Non-pigmented ciliary epithelial cell (primary cell): ENCODE measurements around the gene BACH1.
A peak's percentile ranks its signal among the peaks of the same experiment; 100 is the strongest.

ENCODE experiments used
- DNase-seq: peaks from one replicate; pipeline ENCODE4 v3.0.0-alpha.2; 2010; ENCODE audit warnings: low read depth

Gene BACH1

DNA sequence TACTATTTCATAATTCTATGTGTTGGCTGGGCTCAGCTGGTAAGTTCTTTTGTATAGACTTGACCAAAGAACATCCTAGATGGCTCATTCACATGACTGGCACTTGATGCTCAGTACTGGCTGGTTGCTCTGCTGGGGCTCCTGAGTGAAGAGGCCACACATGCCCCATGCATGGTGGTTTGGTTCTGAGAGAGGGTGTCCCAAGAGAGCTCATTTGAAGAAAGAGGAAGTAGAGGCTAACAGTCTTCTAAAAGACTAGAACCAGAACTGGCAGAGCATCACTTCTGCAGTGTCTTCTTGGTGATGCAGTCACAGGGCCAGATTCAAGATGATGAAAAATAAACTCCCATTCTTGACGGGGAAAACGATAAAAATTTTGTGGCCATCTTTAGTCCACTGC, 5.2 kb upstream of the BACH1 start:
- no peak for DNase-seq

DNA sequence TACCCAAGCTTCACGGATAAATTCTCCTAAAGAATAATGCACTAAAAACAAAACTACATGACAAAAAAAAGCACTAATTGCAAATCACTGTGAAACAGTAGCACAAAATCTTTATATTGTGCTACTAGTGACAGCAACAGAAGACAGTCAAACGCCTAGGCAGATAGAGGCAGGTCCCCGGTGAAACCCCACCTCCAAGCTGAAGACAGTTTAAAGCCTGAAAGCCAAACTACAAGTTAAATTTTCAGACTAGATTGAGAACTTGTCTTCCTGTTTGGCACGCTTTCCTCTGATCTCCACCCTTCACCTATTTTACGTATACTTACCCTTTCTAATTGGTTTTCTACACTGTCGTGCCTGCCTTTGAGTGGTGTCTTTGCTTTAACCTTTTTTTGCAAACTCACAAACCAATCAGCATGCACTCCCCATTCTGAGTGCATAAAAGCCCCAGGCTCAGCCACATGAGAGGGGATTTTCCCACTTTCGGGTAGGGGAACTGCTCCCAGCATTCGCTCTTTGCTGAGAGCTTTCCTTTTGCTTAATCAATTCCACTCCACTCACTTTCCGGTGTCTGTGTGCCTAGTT, 3.6 kb upstream of the BACH1 start:
- DNase-seq: no peak

DNA sequence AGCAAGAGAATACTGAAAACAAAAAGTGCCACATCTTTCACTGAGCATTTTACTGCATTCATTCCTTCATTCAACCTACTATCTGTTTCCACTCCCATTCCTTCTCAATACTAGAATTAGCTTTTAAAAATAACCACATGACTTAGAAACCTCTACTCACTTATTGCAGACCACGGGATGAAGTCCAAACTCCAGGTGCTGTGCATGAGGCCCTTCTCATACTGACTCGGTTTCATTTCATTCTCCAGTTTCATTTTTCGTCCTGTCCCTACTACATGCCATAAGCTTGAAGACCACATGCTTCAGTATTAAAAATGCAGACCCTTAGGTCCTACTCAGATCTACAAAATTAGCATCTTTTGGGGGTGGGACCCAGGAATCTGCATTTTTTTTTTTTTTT, 2.3 kb upstream of the BACH1 start:
- DNase-seq: no peak

DNA sequence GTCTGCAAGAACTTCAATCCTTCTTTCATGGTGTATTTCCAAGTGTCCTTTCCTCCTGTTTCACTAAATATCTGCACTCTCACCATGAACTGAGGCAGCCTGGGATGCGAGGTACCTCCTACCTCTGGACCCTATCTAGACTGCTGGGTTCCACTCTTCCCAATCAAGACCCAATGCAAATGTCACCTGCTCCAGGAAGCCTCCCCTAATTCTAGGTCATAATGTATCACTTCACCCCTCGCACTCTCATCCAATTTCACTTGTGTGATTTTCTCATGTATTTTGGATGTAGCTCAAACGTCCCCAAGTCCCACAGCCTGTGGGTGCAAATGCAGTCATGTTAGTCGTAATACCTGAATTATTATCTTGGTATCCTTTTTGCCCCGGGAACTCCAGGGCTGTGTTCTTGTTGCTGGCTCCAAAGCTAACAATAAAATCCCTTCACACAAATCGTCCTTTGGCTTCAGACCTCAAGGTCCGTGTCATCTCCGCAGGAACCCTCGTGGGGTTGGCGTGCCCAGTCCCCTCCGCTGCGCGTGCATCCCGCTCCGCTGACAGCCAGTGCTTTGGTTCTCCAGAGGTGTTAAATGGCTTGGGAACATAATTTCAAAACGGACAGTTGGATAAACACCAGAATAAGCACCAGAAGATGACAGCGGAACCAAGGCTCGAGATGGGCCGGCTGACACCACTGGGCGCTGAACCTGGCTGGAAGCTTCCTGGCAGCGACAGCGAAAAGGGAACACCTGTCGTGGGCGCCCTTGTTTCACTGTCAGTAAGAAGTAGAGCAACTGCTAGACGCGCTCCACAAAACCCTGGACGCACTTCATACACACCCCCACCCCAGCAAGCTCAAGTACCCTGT, 1.0 kb upstream of the BACH1 start:
- DNase-seq: no peak

GRCh38 chr21:29299046-29299915, 559 bp downstream of the BACH1 start:
- DNase-seq: no peak

DNA sequence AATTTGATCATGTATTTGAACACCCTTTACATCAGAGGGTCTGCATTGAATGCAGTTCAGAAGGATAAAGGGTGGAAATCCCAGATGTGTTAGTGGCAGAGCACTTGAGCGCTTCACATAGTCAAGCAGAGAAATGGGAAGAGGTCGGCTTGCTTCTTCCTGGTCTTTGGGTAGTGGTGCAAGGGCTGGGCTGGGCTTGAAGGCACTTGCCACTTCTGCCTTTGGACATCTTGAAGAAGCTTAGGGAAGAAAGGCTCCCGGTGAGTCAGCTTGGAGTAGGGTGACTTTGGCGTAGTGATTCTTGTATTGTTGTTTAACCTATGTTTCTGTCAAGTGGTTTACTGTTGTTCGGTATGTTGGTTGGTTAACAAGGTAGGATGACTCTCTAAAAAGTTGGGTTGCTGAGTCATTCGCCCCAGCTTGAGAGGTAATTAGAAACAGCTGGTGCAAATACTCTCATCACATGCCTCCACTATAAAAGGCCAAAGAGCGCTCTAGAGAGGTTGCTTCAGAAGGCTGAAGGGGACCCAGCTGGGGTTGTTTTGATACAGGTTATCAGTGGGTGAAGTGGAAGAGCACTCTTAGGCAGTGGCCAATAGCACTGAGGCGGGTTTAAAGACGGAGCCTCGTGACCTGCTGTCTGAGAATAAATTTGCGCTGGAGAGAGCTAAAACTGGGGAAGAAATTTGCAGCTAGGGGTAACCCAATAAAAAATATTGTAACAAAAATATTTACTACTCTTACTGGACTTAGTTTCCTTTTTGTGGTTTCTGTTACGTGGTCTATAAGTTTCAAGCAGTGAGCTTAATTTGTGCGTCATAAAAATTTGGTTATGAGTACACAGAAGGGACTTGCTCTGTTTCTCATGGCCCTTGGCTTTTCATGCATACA, 1.4 kb downstream of the BACH1 start:
- DNase-seq: peak; percentile 87

DNA sequence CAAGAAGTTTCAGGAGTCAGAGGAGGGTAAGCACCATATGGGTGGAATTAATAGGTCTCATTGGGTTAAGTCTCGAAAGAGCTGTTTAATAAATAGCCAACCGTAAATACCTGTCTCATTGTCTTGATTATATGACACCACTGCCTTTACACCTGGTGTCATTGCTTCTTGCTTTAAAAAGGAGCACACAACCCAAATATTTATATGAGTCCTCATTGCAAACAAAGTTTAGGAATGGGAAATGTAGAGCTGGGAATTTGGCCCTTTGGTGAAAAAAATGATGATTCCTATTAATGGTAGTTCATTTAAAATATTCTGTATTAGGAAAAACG, 2.1 kb downstream of the BACH1 start:
- DNase-seq: no peak

- no peak for DNase-seq
Measured at GRCh38 chr21:29301691-29302090, 3.0 kb downstream of the BACH1 start.

GRCh38 chr21:29302359-29302875, 3.7 kb downstream of the BACH1 start:
- DNase-seq: no peak

DNA sequence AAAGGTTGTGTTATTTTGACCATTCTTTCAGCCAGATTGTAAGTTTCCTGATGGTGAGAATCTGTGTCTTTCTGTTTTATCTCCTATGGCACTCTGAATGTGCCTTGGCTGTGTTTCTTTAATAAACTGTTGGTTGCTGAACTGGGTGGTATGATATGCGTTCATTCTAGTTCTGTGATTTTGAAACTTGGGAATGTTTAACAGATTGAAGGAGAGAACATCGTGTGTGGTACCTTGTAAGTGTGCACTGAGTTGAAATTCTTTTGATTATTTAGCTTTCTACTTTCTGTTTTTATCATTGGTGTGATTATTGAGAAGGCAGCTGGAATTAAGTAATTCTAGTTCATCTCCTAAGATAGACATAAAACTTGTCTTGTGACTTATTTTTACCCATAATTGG, 4.6 kb downstream of the BACH1 start:
- no peak for DNase-seq

DNA sequence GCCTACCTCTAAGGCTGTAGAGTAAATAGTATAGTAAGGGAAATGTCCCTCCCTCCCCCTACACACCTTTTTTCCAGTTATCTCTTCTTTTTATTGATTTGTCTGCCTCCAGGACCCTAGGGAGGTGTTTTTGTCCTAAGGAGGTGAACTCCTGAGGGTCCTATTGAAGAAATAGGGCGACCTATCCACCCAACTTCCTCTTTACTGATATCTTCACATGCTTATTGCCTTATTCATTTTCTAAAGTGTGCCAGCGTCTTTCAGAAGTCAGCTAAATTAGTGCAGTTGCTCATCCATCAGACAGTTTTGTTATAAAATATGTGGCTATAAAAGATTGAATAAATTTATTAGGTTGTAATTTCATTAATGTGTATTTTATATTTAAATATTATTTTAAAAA, 5.9 kb downstream of the BACH1 start:
- DNase-seq: no peak

- DNase-seq: no peak
Measured at GRCh38 chr21:29305068-29305467, 6.3 kb downstream of the BACH1 start.

- no peak for DNase-seq
Measured at GRCh38 chr21:29305561-29305960, 6.8 kb downstream of the BACH1 start.

DNA sequence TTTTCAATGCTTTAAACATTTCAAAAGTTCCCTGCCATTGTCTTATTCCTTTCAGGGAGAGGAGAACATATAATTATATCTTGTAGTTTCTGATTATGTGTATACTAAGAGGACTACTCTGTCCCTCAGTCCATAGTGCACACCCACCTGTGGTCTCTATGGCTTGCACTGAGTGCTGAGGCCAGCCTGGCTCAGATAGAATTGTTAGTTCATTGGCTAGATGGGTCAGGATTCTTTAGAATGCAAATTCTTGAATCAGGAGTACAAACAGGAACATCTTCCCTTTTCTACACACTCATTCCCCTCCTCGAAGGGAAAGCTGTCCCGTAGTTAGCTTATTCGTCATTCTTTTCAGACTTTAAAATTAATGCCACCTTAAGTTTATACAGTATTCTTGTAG, 8.2 kb downstream of the BACH1 start:
- DNase-seq: no peak

- DNase-seq: no peak
Measured at GRCh38 chr21:29307718-29308455, 9.2 kb downstream of the BACH1 start.

DNA sequence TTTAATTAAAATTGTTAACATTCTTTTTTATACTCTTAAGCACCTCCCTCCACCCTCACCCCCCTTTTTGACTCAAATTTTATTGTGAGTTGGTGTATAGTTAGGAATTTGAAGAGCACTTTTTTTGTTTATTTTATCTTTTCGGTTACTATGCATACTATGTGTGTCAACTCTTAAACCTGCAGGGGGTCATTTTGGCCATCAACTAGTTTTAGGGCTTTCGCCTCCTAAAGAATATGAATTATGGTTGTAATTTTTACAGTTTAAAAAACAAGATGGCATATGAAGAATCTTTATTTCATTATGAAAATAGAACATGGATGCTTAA, 9.7 kb downstream of the BACH1 start:
- no peak for DNase-seq

DNA sequence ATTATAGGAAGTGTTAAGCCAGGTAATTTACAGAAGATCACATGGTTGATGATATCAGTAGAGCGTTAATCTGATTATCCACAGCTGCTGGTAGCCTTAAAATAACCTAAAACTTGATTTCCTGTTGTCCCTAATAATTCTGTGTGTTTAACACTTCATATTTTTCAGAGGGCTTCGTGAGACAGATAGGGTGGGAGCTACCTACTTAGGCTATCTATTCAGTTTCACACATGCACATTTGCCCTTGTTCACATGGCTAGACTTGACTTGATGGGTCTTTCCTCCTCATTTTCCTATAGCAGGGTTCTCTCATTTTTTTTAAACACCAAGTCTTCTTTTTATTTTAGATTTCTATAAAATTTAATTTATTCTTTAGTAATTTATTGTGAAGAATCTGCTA, 11.0 kb downstream of the BACH1 start:
- DNase-seq: no peak

DNA sequence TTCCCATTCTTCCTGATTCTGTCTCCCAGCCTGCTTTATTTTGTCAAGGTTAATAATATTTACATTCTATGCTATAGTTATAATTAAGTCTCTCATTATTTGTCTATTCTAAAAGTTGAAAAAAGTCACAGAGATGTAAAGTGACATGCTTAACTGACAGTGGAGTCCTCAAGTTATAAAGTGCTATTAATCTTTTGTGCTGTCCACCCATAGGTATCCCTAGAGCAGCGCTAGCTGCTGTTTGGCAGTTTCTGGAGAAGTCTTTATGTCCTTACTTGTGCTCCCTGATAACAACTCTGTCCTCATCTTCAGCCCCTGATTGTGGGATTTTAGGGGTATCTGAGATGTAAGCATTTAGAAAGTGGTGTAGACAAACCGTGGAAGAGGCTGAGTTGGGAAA, 13.1 kb downstream of the BACH1 start:
- no peak for DNase-seq

DNA sequence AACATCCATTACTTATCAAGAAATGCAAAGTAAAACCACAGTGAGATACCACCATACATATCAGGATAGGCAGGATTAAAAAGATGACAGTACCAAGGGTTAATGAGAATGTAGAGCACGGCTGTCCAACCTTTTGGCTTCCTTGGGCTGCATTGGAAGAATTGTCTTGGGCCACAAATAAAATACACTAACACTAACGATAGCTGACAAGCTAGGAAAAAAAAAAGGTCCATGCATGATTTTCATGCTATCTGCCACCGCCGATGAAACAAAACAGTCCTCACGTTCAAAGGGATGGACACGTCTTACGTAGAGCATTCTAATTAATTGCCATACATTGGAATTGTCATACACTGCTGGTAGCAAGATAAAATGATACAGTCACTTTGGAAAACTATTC, 14.3 kb downstream of the BACH1 start:
- no peak for DNase-seq

DNA sequence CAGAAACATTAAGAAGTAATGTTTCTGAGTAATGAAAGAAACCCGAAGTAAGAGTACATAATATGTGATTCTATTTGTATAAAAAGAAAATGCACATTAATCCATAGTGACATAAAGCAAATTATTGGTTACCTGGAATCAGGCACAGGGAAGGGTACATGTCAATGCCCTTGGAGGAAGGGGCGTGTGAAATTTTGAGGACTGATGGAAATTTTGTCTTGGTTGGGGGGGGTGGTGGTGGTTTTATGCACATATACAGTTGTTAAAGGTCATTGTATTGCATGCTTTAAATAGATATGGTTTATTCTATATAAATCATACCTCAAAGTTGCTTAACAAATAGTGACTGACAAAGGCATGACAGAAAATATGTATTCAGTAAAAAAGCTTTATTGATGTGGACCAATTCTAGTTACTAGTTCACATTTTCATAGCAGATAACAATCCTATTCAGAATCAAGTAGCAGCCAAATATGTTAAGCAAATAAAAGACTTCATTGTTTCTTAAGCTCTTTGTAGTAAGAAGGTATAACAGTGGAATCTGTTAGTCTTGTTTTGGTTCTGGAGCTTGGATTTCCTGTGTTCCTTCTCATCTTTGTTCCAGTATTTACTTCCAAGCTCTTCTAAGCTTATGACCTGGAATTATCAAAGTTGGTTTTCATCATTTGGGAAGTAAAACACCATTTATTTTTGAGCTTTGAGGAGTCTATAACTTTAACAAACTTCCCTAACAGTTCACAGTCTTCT, 15.1 kb downstream of the BACH1 start:
- no peak for DNase-seq
